Liver (tissue), 9 donors: ENCODE data around the gene NMNAT2. TPM values are rescaled to one million over a fixed set of nuclear protein-coding genes. Genes with fewer than 3 reads are reported as not detected.
A peak's percentile ranks its signal among the peaks of the same experiment; 100 is the strongest.

Experiments used
- DNase-seq: peaks from one replicate; pipeline ENCODE4 v3.0.0-alpha.2; 2017; ENCODE audit warnings: low spot score
- H3K27ac ChIP-seq, 2 donors: one replicate each; pipeline ENCODE4 v1.7.0; 2013; ENCODE audit warnings: inconsistent platforms in 2 of 2, low read length in 2 of 2, control low read depth in 1 of 2, low read depth in 1 of 2, mild to moderate bottlenecking in 1 of 2
- H3K27me3 ChIP-seq, 4 donors: one replicate each; pipeline versions ENCODE4 v1.6.1 to v1.7.0; 2013; ENCODE audit warnings: low read length in 3 of 4, inconsistent platforms in 1 of 4, mild to moderate bottlenecking in 1 of 4, moderate library complexity in 1 of 4; ENCODE audit not compliant: control insufficient read depth in 4 of 4, insufficient read depth in 4 of 4
- H3K36me3 ChIP-seq, 4 donors: one replicate each; pipeline versions ENCODE4 v1.6.1 to v1.7.0; 2013; ENCODE audit warnings: low read length in 3 of 4, mild to moderate bottlenecking in 3 of 4, low read depth in 1 of 4, moderate library complexity in 1 of 4; ENCODE audit not compliant: control insufficient read depth in 4 of 4, insufficient read depth in 3 of 4
- H3K4me1 ChIP-seq, 4 donors: one replicate each; pipeline versions ENCODE4 v1.6.1 to v1.7.0; 2013; ENCODE audit warnings: low read length in 3 of 4, mild to moderate bottlenecking in 3 of 4, moderate library complexity in 1 of 4; ENCODE audit not compliant: control insufficient read depth in 4 of 4, insufficient read depth in 4 of 4
- H3K4me3 ChIP-seq, 3 donors: one replicate each; pipeline versions ENCODE4 v1.6.1 to v1.7.0; 2013; ENCODE audit warnings: low read length in 3 of 3, control low read depth in 1 of 3, low read depth in 1 of 3, mild to moderate bottlenecking in 1 of 3
- H3K9ac ChIP-seq, 2 donors: one replicate each; pipeline ENCODE4 v1.7.0; 2013; ENCODE audit warnings: low read length in 2 of 2, mild to moderate bottlenecking in 2 of 2, moderate library complexity in 2 of 2, control low read depth in 1 of 2, low read depth in 1 of 2
- H3K9me3 ChIP-seq, 4 donors: one replicate each; pipeline versions ENCODE4 v1.6.1 to v1.7.0; 2013; ENCODE audit warnings: low read length in 3 of 4; ENCODE audit not compliant: control insufficient read depth in 4 of 4
- ATF3 ChIP-seq: IDR thresholded peaks from 2 replicates; pipeline ENCODE4 v1.6.1; 2016; ENCODE audit warnings: antibody characterized with exemption
- CTCF ChIP-seq: fragments of 150-350 bp; IDR thresholded peaks from 2 replicates; pipeline ENCODE4 v1.5.1; 2017; ENCODE audit warnings: improper control_type of control experiment, low read depth, low read length; ENCODE audit not compliant: missing input control
- EGR1 ChIP-seq, 2 donors: IDR thresholded peaks; 2 replicates each; pipeline ENCODE4 v1.6.1; 2016 to 2018; ENCODE audit warnings: antibody characterized with exemption in 2 of 2, low read depth in 2 of 2
- FOXA1 ChIP-seq: IDR thresholded peaks from 2 replicates; pipeline ENCODE4 v1.6.1; 2016; ENCODE audit warnings: antibody characterized with exemption
- FOXA2 ChIP-seq: IDR thresholded peaks from 2 replicates; pipeline ENCODE4 v1.6.1; 2016; ENCODE audit warnings: antibody characterized with exemption
- GABPA ChIP-seq, 2 donors: IDR thresholded peaks in 1 of 2; conservative IDR thresholded peaks in 1 of 2; 2 replicates each; pipeline ENCODE4 v1.6.1; 2016; ENCODE audit warnings: antibody characterized with exemption in 2 of 2, mild to moderate bottlenecking in 1 of 2, moderate library complexity in 1 of 2
- HNF4A ChIP-seq, 2 donors: conservative IDR thresholded peaks; 2 replicates each; pipeline ENCODE4 v1.6.1; 2016; ENCODE audit warnings: antibody characterized with exemption in 2 of 2, mild to moderate bottlenecking in 2 of 2
- HNF4G ChIP-seq: IDR thresholded peaks from 2 replicates; pipeline ENCODE4 v1.6.1; 2016; ENCODE audit warnings: antibody characterized with exemption
- JUND ChIP-seq, 2 donors: IDR thresholded peaks; 2 replicates each; pipeline ENCODE4 v1.6.1; 2016; ENCODE audit warnings: antibody characterized with exemption in 2 of 2
- MAX ChIP-seq: IDR thresholded peaks from 2 replicates; pipeline ENCODE4 v1.6.1; 2016; ENCODE audit warnings: antibody characterized with exemption
- NR2F2 ChIP-seq: IDR thresholded peaks from 2 replicates; pipeline ENCODE4 v1.6.1; 2016; ENCODE audit warnings: antibody characterized with exemption
- RAD21 ChIP-seq, 2 donors: IDR thresholded peaks; 2 replicates each; pipeline ENCODE4 v1.6.1; 2016; ENCODE audit warnings: antibody characterized with exemption in 2 of 2, mild to moderate bottlenecking in 2 of 2
- REST ChIP-seq: IDR thresholded peaks from 2 replicates; pipeline ENCODE4 v1.6.1; 2016; ENCODE audit warnings: antibody characterized with exemption, mild to moderate bottlenecking
- RXRA ChIP-seq, 2 donors: IDR thresholded peaks; 2 replicates each; pipeline ENCODE4 v1.6.1; 2017 to 2018; ENCODE audit warnings: antibody characterized with exemption in 2 of 2, mild to moderate bottlenecking in 1 of 2
- SP1 ChIP-seq: IDR thresholded peaks from 2 replicates; pipeline ENCODE4 v1.6.1; 2018; ENCODE audit warnings: antibody characterized with exemption, mild to moderate bottlenecking
- TAF1 ChIP-seq: conservative IDR thresholded peaks from 2 replicates; pipeline ENCODE4 v1.6.1; 2016; ENCODE audit warnings: antibody characterized with exemption, mild to moderate bottlenecking
- YY1 ChIP-seq: IDR thresholded peaks from 2 replicates; pipeline ENCODE4 v1.6.1; 2016; ENCODE audit warnings: antibody characterized with exemption, mild to moderate bottlenecking
- WGBS: extraction: QIAGEN DNeasy Blood & Tissue Kit; methylation state at CpG from one replicate; pipeline ENCODE4 v1.1.7; 2013; 5-methylcytosine and 5-hydroxymethylcytosine counted together
- polyA plus RNA-seq, 2 donors: library from polyadenylated mRNA; stranded (reverse) in 1 of 2; unstranded in 1 of 2; fragments of 200-250 nt in 1 of 2; fragments of >200 nt in 1 of 2; fragmentation: Nextera tagmentation in 1 of 2; extraction: Ambion mirVana in 1 of 2; gene quantifications; one replicate each; pipeline versions ENCODE4 v1.2.1 to v1.2.3, GENCODE V29; 2013 to 2015
- total RNA-seq, 2 donors: library from RNA; depleted of rRNA; stranded (reverse); fragments of >200 nt; gene quantifications; one replicate each; pipeline ENCODE4 v1.2.3, GENCODE V29; 2014
- donor health status: healthy.
- donor health status: healthy.
- donor health status: healthy.
- donor health status: healthy.
- donor health status: healthy.

NMNAT2 gene
- total and polyA plus RNA-seq, 4 donors = under 0.01 to 0.07 (median 0.05) TPM; not detected in 1

- no peak for DNase-seq
- 78% methylated on average over 2 of the region's 2 CpGs for WGBS
- Histone ChIP-seq H3K9me3 (no peaks in the 10 kb centered on the region), H3K27me3 (no peaks in the 10 kb centered on the region), H3K36me3 (no peaks in the 10 kb centered on the region), H3K9ac (no peak overlapping the region), H3K27ac (no peak overlapping the region), H3K4me3 (no peak overlapping the region), H3K4me1 (peaks cover 0 to 20% (median 9%) of the 10 kb centered on the region in 4 donors)
- TF ChIP-seq FOXA2 (no peak), RAD21 (IDR thresholded peaks at IDR 0.05) (no peak), GABPA (IDR thresholded peaks at IDR 0.05 in 1 of 2, conservative IDR thresholded peaks at IDR 0.05 in 1 of 2) (no peak)
Measured at GRCh38 chr1:183463566-183463965, 45.4 kb upstream of the NMNAT2 start.

GRCh38 chr1:183461350-183461749, 43.2 kb upstream of the NMNAT2 start:
- Histone ChIP-seq H3K27ac (no peak overlapping the region), H3K9ac (no peak overlapping the region), H3K4me3 (no peak overlapping the region), H3K27me3 (no peaks in the 10 kb centered on the region), H3K36me3 (no peaks in the 10 kb centered on the region), H3K4me1 (peaks cover 0 to 14% (median 4%) of the 10 kb centered on the region in 4 donors), H3K9me3 (no peaks in the 10 kb centered on the region)
- TF ChIP-seq NR2F2 = no peak
- TF ChIP-seq FOXA1 = no peak
- TF ChIP-seq JUND (IDR thresholded peaks at IDR 0.05) = no peak
- no peak for TF ChIP-seq TAF1
- no peak for TF ChIP-seq SP1
- TF ChIP-seq REST = no peak
- TF ChIP-seq EGR1 (IDR thresholded peaks at IDR 0.05; ENCODE audit: low read depth in 2 of 2) = no peak
- no peak for DNase-seq
- 78% methylated on average over 1 of the region's 1 CpG for WGBS

- H3K9me3 ChIP-seq = no peaks in the 10 kb centered on the region
- H3K9ac ChIP-seq = no peak overlapping the region
- peak overlapping the region in 1 of 2 donors; percentile 37 for H3K27ac ChIP-seq
- DNase-seq = no peak
- no peaks in the 10 kb centered on the region for H3K27me3 ChIP-seq
- H3K4me1 ChIP-seq = peaks cover 0 to 14% (median 4%) of the 10 kb centered on the region in 4 donors
- WGBS = 34% methylated on average over 2 of the region's 2 CpGs
- peak overlapping the region in 1 of 3 donors; percentile 4 for H3K4me3 ChIP-seq
- H3K36me3 ChIP-seq = no peaks in the 10 kb centered on the region
- TF ChIP-seq FOXA1 (no peak), JUND (IDR thresholded peaks at IDR 0.05) (no peak), HNF4G (peak; percentile 25), MAX (no peak), CTCF (no peak), RAD21 (IDR thresholded peaks at IDR 0.05) (no peak), SP1 (peak; percentile 64), EGR1 (IDR thresholded peaks at IDR 0.05; ENCODE audit: low read depth in 2 of 2) (no peak), GABPA (IDR thresholded peaks at IDR 0.05 in 1 of 2, conservative IDR thresholded peaks at IDR 0.05 in 1 of 2) (no peak), HNF4A (conservative IDR thresholded peaks at IDR 0.05) (peak; percentile 70 to 85), FOXA2 (no peak), REST (no peak), TAF1 (no peak), YY1 (no peak), RXRA (IDR thresholded peaks at IDR 0.05) (peak; percentile 8 to 10), ATF3 (no peak)
Measured at GRCh38 chr1:183460596-183460995, 42.4 kb upstream of the NMNAT2 start.
